Hematopoietic multipotent progenitor cell treated with erythropoietin and hydrocortisone succinate and interleukin-3 and kit ligand, for 8 days (in vitro differentiated cells): ENCODE data around the gene ZNF438.
"Not testable (repeated sequence)": the region's sequence is repeated elsewhere in the genome, so short reads cannot be mapped to it uniquely, and the experiment has no call there.

ENCODE experiments used
- DNase-seq: peaks from one replicate; pipeline ENCODE4 v3.0.0-alpha.2; 2015

ZNF438 gene

DNA sequence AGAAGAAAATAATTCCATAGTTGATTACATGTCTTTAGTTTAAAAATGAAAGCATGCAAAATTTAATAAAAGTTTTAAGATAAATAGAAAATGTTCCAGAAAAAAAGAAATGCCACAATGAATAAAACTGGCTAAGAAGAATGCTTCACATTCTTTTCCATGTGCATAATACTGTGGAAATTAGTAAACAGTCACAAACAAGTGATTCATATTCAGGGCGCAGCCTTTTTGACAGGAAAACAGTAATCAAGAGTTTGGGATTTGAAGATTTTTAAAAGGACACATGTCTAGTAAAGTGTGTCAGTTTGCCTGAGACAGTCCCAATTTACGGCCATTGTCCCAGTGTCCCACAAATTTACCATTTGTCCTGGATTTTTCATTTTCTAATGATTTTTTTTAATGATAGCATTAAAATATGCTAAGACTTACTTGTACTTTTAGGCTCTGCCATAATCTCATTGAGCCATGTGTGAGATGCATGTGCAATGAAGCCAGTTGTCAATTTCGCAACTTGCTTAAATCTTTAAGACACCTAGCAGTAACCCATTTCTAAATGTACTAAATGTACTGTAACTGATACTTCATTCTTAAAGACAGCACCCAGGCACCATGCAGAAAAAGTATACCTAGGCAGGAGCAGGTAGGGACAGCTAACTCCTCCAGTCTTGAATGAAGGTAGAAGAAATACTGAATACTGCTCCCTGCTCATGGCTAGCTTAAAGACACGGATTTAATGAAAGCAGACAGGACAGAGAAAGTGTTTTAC lies 46.9 kb downstream of the ZNF438 start:
- DNase-seq, result no peak

GRCh38 chr10:30983209-30983608 lies 48.5 kb downstream of the ZNF438 start:
- DNase-seq, result not testable (repeated sequence)

DNA sequence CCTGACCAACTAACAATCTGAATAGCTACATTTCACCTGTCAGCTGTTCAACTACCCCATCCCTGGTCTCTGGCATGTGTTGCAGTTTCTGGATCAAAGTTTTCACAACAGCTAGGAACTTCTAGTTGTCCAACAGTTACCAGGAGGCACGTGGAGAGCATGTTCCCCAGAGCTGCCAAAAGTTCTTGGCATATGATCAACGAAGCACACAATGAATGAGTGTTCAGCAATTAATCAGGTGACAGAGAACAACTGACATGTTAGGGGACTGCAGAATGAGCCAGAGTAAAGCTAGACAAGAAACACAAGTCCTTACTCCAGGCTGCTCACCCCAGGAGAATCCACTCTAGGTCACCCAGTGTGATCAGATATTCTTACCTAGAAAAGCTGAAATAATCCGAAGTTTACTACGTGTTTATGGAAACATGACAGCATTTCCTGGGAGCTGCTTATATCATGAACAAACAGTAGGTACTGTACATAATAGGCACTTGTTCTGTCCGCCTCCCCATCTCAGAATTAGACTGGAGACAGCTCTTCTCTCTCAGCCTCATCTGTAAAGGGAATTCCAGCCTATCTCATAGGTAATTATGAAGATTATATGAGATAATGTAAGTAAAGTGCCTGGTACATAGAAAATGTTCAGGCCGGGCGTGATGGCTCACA lies 50.6 kb downstream of the ZNF438 start:
- peak; percentile 12 for DNase-seq

DNA sequence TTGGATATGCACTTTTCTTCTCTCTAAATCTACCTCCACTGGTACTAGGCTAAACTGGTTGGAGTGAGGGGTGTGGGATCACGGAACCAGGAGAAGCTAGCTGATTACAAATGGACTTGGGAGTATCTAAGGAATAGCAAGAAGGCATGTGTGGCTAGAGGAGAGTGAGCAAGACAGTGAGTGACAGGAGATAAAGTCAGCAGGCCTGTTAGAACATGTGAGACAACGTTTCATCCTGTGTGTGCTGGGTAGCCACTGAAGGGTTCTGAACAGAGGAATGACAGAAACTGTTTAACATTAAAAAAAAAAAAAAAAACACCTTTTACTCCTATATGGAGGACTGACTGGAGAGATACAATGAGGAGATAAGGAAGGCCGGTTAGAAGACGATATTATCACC lies 51.7 kb downstream of the ZNF438 start:
- no peak for DNase-seq

DNA sequence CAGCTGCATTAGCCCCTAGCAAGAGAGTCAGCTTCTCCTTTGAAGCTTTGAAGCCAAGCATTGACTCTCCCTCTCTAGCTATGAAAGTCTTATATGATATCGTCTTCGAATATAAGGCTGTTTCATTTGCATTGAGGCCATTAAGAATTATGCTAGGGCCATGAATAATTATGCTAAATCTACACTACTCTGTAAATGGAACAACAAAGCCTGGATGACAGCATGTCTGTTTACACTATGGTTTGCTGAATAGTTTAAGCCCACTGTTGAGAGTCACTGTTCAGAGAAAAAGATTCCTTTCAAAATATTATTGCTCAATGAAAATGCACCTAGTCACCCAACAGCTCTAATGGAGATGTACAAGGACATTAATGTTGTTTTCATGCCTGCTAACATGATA lies 52.8 kb downstream of the ZNF438 start:
- DNase-seq, result no peak

GRCh38 chr10:30977385-30977784 lies 54.3 kb downstream of the ZNF438 start:
- DNase-seq, result no peak

GRCh38 chr10:30974773-30975415 lies 56.8 kb downstream of the ZNF438 start:
- DNase-seq, result no peak

DNA sequence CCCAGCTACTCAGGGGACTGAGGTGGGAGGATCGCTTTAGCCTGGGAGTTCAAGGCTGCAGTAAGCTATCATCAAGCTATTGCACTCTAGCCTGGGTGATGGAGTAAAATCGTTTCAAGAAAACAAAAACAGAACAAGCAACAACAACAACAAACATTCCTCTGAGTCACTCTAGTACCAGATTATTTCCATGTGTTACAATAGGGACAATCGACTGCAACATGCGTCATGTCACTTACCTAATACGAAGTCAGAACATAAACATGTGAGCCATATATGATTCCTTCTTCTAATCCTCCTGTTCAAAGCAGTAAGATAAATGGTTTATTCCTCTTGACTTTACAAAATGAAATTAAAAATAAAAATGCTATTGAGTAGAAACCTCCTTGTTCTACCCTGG lies 57.3 kb downstream of the ZNF438 start:
- DNase-seq, result no peak

GRCh38 chr10:30973737-30974136 lies 57.9 kb downstream of the ZNF438 start:
- no peak for DNase-seq

DNA sequence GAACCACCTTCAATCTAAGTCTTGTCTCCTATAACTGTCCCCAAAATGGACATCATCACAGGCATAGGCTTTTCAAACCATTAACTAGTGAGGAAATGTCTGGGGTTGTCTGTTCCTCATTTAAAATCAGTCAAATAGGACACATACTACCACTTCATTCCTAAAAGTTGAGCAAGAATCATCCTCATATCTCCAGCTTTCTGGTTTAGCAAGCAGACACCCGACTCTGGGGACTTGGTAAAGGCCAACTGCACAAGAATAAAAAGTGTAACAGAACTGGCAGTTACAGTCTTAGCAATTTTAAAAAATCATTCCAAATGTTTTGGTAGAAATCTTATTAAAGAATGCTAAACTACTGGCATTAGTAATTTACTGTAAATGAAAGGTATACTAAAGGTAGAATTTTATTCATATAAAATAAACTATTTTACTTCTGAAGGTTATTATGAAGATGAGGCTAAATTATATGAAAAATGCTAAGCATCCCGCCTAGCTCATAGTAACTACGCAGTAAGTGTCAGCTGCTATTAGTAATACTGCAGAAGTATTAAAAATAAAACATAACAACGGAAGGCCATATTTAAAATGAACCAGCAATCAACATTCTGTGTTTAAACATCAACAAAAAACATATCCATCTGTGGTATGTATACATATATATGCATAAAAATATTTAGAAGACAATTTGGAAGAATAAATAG lies 60.8 kb downstream of the ZNF438 start:
- no peak for DNase-seq

GRCh38 chr10:30968711-30969110 lies 63.0 kb downstream of the ZNF438 start:
- DNase-seq, result no peak

GRCh38 chr10:30967650-30968410 lies 63.8 kb downstream of the ZNF438 start:
- no peak for DNase-seq

- DNase-seq, result no peak
These were observed 67.4 kb downstream of the ZNF438 start for GRCh38 chr10:30963992-30964930.

- DNase-seq, result no peak
These were observed 69.1 kb downstream of the ZNF438 start for GRCh38 chr10:30962522-30962921.

GRCh38 chr10:30959836-30960210 lies 71.8 kb downstream of the ZNF438 start:
- DNase-seq, result no peak

GRCh38 chr10:30949218-30949617 lies 82.4 kb downstream of the ZNF438 start:
- DNase-seq, result not testable (repeated sequence)

GRCh38 chr10:30944005-30944404 lies 87.7 kb downstream of the ZNF438 start:
- no peak for DNase-seq

- no peak for DNase-seq
These were observed 88.2 kb downstream of the ZNF438 start for GRCh38 chr10:30943451-30943850.

- no peak for DNase-seq
These were observed 91.4 kb downstream of the ZNF438 start for GRCh38 chr10:30940256-30940655.

GRCh38 chr10:30939643-30940251 lies 91.9 kb downstream of the ZNF438 start:
- DNase-seq, result no peak

- no peak for DNase-seq
These were observed 96.6 kb downstream of the ZNF438 start for GRCh38 chr10:30935078-30935477.
